ENCODE results near the gene REEP3.

DNA sequence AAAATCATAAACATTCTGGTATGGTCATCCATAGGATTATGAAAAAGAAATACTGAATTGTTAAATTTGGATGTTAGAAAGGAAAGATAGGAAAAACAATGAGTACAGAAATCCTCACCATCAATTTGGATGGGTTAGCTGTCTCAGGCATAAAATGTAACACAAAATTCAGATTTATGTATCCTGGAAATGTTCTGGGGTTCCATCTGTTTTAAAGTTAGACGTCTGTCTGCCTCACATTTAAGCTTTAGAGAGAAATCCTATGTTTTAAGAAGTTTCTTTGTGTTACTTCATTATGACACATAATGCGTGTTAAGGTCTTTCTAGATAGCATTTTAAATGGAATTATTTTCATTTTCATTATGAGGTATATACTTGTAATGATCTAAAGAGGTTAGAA, 103.5 kb downstream of the REEP3 start:
- TF ChIP-seq ZFX (IDR thresholded peaks at IDR 0.05; ENCODE audit: borderline replicate concordance) (no peak), CTCF (IDR thresholded peaks at IDR 0.05) (no peak)
